HepG2 (cell line): ENCODE data around the gene SLC22A7. TPM values are rescaled to one million over a fixed set of nuclear protein-coding genes. Genes with fewer than 3 reads are reported as not detected.

ENCODE experiments used
- AHDC1 ChIP-seq: sonication (generic); formaldehyde crosslinking; IDR thresholded peaks from 2 replicates; pipeline ENCODE4 v1.5.1; 2020; ENCODE audit warnings: mild to moderate bottlenecking, missing genetic modification reagents, borderline replicate concordance
- ATF3 ChIP-seq: sonication (generic); formaldehyde crosslinking; IDR thresholded peaks from 2 replicates; pipeline ENCODE4 v1.4.0; 2020; ENCODE audit warnings: missing genetic modification reagents
- ATM ChIP-seq: fragments of 450-650 bp; IDR thresholded peaks from 2 replicates; pipeline ENCODE4 v1.7.1; 2017; ENCODE audit warnings: mild to moderate bottlenecking, borderline replicate concordance
- E2F5 ChIP-seq: sonication (generic); formaldehyde crosslinking; conservative IDR thresholded peaks from 2 replicates; pipeline ENCODE4 v1.4.0; 2020; ENCODE audit warnings: missing genetic modification reagents
- ELF4 ChIP-seq: sonication (generic); formaldehyde crosslinking; IDR thresholded peaks from 2 replicates; pipeline ENCODE4 v1.5.0; 2020; ENCODE audit warnings: missing genetic modification reagents, mild to moderate bottlenecking, moderate library complexity, borderline replicate concordance
- FOXK1 ChIP-seq: sonication (generic); formaldehyde crosslinking; IDR thresholded peaks from 2 replicates; pipeline ENCODE4 v1.4.0; 2020; ENCODE audit warnings: low read depth, missing genetic modification reagents, borderline replicate concordance
- HNF4G ChIP-seq, 2 experiments: sonication (generic) in 1 of 2; formaldehyde crosslinking in 1 of 2; IDR thresholded peaks; 2 replicates each; pipeline versions ENCODE4 v1.4.0 to v1.6.1; 2011 to 2020; ENCODE audit warnings: borderline replicate concordance in 2 of 2, low read depth in 2 of 2, mild to moderate bottlenecking in 2 of 2, low read length in 1 of 2, missing genetic modification reagents in 1 of 2, moderate library complexity in 1 of 2
- SETDB1 ChIP-seq: sonication (generic); formaldehyde crosslinking; IDR thresholded peaks from 2 replicates; pipeline ENCODE4 v1.5.1; 2020; ENCODE audit warnings: missing genetic modification reagents, mild to moderate bottlenecking, borderline replicate concordance
- TFE3 ChIP-seq: IDR thresholded peaks from 2 replicates; pipeline ENCODE4 v1.6.1; 2016
- TOPORS ChIP-seq: sonication (generic); formaldehyde crosslinking; IDR thresholded peaks from 2 replicates; pipeline ENCODE4 v1.8.0; 2023; ENCODE audit warnings: mild to moderate bottlenecking, missing genetic modification reagents
- ZBTB43 ChIP-seq: sonication (generic); formaldehyde crosslinking; conservative IDR thresholded peaks from 2 replicates; pipeline ENCODE4 v1.4.0; 2020; ENCODE audit warnings: missing genetic modification reagents
- ZBTB7B ChIP-seq: sonication (generic); formaldehyde crosslinking; IDR thresholded peaks from 2 replicates; pipeline ENCODE4 v1.4.0; 2020; ENCODE audit warnings: missing genetic modification reagents
- ZNF432 ChIP-seq: sonication (generic); formaldehyde crosslinking; IDR thresholded peaks from 2 replicates; pipeline ENCODE4 v1.5.0; 2020; ENCODE audit warnings: missing genetic modification reagents, mild to moderate bottlenecking, borderline replicate concordance
- ZNF550 ChIP-seq: sonication (generic); formaldehyde crosslinking; IDR thresholded peaks from 2 replicates; pipeline ENCODE4 v1.4.0; 2020; ENCODE audit warnings: mild to moderate bottlenecking, missing genetic modification reagents, borderline replicate concordance
- ZNF569 ChIP-seq: sonication (generic); formaldehyde crosslinking; IDR thresholded peaks from 2 replicates; pipeline ENCODE4 v1.5.0; 2020; ENCODE audit warnings: mild to moderate bottlenecking, missing genetic modification reagents, moderate library complexity, borderline replicate concordance
- ZNF790 ChIP-seq: sonication (generic); formaldehyde crosslinking; IDR thresholded peaks from 2 replicates; pipeline ENCODE4 v1.8.0; 2022; ENCODE audit warnings: missing genetic modification reagents, mild to moderate bottlenecking, borderline replicate concordance
- ZSCAN25 ChIP-seq: sonication (generic); formaldehyde crosslinking; IDR thresholded peaks from 2 replicates; pipeline ENCODE4 v1.8.0; 2022; ENCODE audit warnings: mild to moderate bottlenecking, missing genetic modification reagents
- ZZZ3 ChIP-seq: sonication (generic); formaldehyde crosslinking; IDR thresholded peaks from 2 replicates; pipeline ENCODE4 v1.4.0; 2020; ENCODE audit warnings: missing genetic modification reagents, mild to moderate bottlenecking, borderline replicate concordance
- polyA plus RNA-seq, 8 experiments: library from polyadenylated mRNA; depleted of rRNA in 3 of 8; stranded (reverse) in 7 of 8; unstranded in 1 of 8; fragments of >200 nt; fragmentation: Illumina TruSeq in 4 of 8; extraction: Trizol in 4 of 8; gene quantifications; 2 replicates each; pipeline versions ENCODE4 v1.2.1 to v1.2.3, GENCODE V29; 2011 to 2016; ENCODE audit warnings: low read depth in 4 of 8, missing spikeins in 1 of 8, mixed read lengths in 1 of 8; ENCODE audit not compliant: insufficient read depth in 1 of 8
- total RNA-seq, 5 experiments: library from RNA; depleted of rRNA; stranded (reverse); fragments of >200 nt; fragmentation: Illumina TruSeq; extraction: Trizol; gene quantifications; 2 replicates each; pipeline ENCODE4 v1.2.3, GENCODE V29; 2016; ENCODE audit warnings: low read depth in 1 of 5

The SLC22A7 gene
- total and polyA plus RNA-seq, 2 of the 13 experiments (the other 11 are each of a cell fraction or from before 2014, with no cell fraction given) = 5.3 to 22.6 TPM

- TF ChIP-seq ATF3 (0 out of 2 replicates have a peak, but pooled peaks have one; percentile 24), E2F5 (CRISPR knock-in tag) (peak; percentile 63), ZSCAN25 (CRISPR knock-in tag) (peak; percentile 95), HNF4G (IDR thresholded peaks at IDR 0.05; ENCODE audit: borderline replicate concordance, low read depth, low read length) (peak; percentile 95), HNF4G (CRISPR knock-in tag; IDR thresholded peaks at IDR 0.05; ENCODE audit: borderline replicate concordance, low read depth) (peak; percentile 97), ZNF550 (CRISPR knock-in tag) (no peak), SETDB1 (CRISPR knock-in tag) (no peak), ZBTB43 (CRISPR knock-in tag) (0 out of 2 replicates have a peak, but pooled peaks have one; percentile 68), ZZZ3 (no peak; the same call in 1 of the 2 replicates), ATM (no peak), ELF4 (CRISPR knock-in tag) (no peak), AHDC1 (CRISPR knock-in tag) (no peak), TOPORS (CRISPR knock-in tag) (peak; percentile 71), ZNF432 (CRISPR knock-in tag) (no peak), TFE3 (CRISPR knock-in tag) (no peak; the same call in 1 of the 2 replicates), ZNF569 (CRISPR knock-in tag) (0 out of 2 replicates have a peak, but pooled peaks have one; percentile 45), FOXK1 (CRISPR knock-in tag) (peak; percentile 56; the same call in 1 of the 2 replicates), ZNF790 (CRISPR knock-in tag) (peak; percentile 73; the same call in 1 of the 2 replicates), ZBTB7B (peak; percentile 99)
Observed at GRCh38 chr6:43274916-43275597, 23.0 kb upstream of the SLC22A7 start (continued).
